Measurements from ENCODE around the gene MAGI3. TPM values are rescaled to one million over a fixed set of nuclear protein-coding genes. Genes with fewer than 3 reads are reported as not detected.

Gene MAGI3
- polyA plus RNA-seq, 2 of the 4 experiments (the other 2 are of a cell fraction) = 3.8 to 7.9 TPM

DNA sequence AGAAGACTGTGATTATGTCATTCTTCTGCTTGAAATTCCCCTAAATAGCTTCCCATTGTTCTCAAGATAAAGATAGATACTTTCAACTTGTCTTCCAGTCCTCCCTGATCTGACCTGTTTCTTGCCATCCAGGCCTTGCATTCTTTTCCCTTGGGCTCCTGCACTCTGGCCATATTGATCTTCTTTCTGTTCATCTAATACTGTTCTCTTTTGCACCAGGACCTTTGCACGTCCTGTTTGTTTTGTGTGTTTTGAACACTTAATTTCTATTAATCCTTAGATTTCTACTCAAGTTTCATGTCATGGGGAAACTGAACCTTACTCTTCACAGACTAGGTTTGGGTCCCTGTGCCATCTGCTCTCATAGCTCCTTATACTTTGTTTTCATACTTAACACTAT lies 65.1 kb downstream of the MAGI3 start (continued):
- no peak for TF ChIP-seq PHF8 (IDR thresholded peaks at IDR 0.05; ENCODE audit: borderline replicate concordance, low read depth)
- no peak for TF ChIP-seq POLR2A (IDR thresholded peaks at IDR 0.05; ENCODE audit: low read length)
- no peak for TF ChIP-seq BHLHE40 (IDR thresholded peaks at IDR 0.05; ENCODE audit: low read depth, low read length)
- no peak for TF ChIP-seq ZNF302 (CRISPR knock-in tag; IDR thresholded peaks at IDR 0.05)
- TF ChIP-seq RAD21 (conservative IDR thresholded peaks at IDR 0.05 in 1 of 2, IDR thresholded peaks at IDR 0.05 in 1 of 2) = no peak
- TF ChIP-seq NFE2L2 (conservative IDR thresholded peaks at IDR 0.05; ENCODE audit: low read length) = no peak
- no peak for TF ChIP-seq GATA3 (IDR thresholded peaks at IDR 0.05; ENCODE audit: borderline replicate concordance)

- H3K9me3 ChIP-seq = 0 out of 3 replicates have a peak, but pooled peaks cover 3% of the 10 kb centered on the region
- H3K4me2 ChIP-seq = peak overlapping the region; percentile 84
- POLR2A ChIA-PET = interaction anchor here (1.0 kb wide), 1 partner anchor 61 kb away, joined by 3 read pairs; no protein-coding TSS in a partner anchor
- CTCF ChIA-PET = no interaction called here
- peak overlapping the region; percentile 81 to 82 for H3K27ac ChIP-seq
- FAIRE-seq (peak; percentile 94), ATAC-seq (peak; percentile 100), DNase-seq (ENCODE audit: low read depth in 1 of 2, low spot score in 1 of 2) (peak; percentile 80 to 93)
- H3K4me3 ChIP-seq = peak overlapping the region; percentile 24; the same call in 1 of the 3 replicates
- WGBS (ENCODE audit: missing lambda C conversion rate) = 0% methylated on average over 2 of the region's 2 CpGs
- TF ChIP-seq JUNB (IDR thresholded peaks at IDR 0.05) (peak; percentile 94), BHLHE40 (IDR thresholded peaks at IDR 0.05; ENCODE audit: low read depth, low read length) (no peak), MAFK (IDR thresholded peaks at IDR 0.05; ENCODE audit: partially characterized antibody) (peak; percentile 76), BCL3 (IDR thresholded peaks at IDR 0.05) (peak; percentile 51; the same call in 1 of the 3 replicates), KDM5A (IDR thresholded peaks at IDR 0.05) (no peak), RCOR1 (IDR thresholded peaks at IDR 0.05; ENCODE audit: low read depth, low read length) (no peak), RAD21 (conservative IDR thresholded peaks at IDR 0.05 in 1 of 2, IDR thresholded peaks at IDR 0.05 in 1 of 2) (peak; percentile 18 to 29; a peak in 2 of 5 replicates), CEBPB (IDR thresholded peaks at IDR 0.05) (0 out of 4 replicates have a peak, but pooled peaks of 1 of the 2 experiments have one; percentile 32), JUN (IDR thresholded peaks at IDR 0.05) (peak; percentile 62 to 70; a peak in 2 of 5 replicates), EP300 (IDR thresholded peaks at IDR 0.05) (peak in 1 of 2 experiments; percentile 60; a peak in 2 of 5 replicates), FOSL2 (IDR thresholded peaks at IDR 0.05) (peak; percentile 95), FOSL2 (CRISPR knock-in tag; IDR thresholded peaks at IDR 0.05) (peak; percentile 97), GATA3 (IDR thresholded peaks at IDR 0.05; ENCODE audit: borderline replicate concordance) (peak; percentile 72; the same call in 1 of the 2 replicates)
- TF ChIP-seq, protein P1, sequence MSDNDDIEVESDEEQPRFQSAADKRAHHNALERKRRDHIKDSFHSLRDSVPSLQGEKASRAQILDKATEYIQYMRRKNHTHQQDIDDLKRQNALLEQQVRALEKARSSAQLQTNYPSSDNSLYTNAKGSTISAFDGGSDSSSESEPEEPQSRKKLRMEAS (IDR thresholded peaks at IDR 0.05) = peak; percentile 20; the same call in 1 of the 2 replicates
- TF ChIP-seq, protein P2, sequence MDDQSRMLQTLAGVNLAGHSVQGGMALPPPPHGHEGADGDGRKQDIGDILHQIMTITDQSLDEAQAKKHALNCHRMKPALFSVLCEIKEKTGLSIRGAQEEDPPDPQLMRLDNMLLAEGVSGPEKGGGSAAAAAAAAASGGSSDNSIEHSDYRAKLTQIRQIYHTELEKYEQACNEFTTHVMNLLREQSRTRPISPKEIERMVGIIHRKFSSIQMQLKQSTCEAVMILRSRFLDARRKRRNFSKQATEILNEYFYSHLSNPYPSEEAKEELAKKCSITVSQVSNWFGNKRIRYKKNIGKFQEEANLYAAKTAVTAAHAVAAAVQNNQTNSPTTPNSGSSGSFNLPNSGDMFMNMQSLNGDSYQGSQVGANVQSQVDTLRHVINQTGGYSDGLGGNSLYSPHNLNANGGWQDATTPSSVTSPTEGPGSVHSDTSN (IDR thresholded peaks at IDR 0.05) = no peak
- peaks cover 39% of the 10 kb centered on the region for H3K4me1 ChIP-seq
These were observed 66.7 kb downstream of the MAGI3 start for GRCh38 chr1:113456967-113457366.

GRCh38 chr1:113459279-113459678 lies 69.0 kb downstream of the MAGI3 start:
- Histone ChIP-seq H3K9me3 (0 out of 3 replicates have a peak, but pooled peaks cover 3% of the 10 kb centered on the region), H3K4me2 (no peak overlapping the region), H3K4me1 (peaks cover 21% of the 10 kb centered on the region), H3K27ac (no peak overlapping the region), H3K4me3 (no peak overlapping the region)
- ChIA-PET CTCF (no interaction called here), POLR2A (no interaction called here)
- ATAC-seq (no peak), FAIRE-seq (no peak), DNase-seq (ENCODE audit: low read depth in 1 of 2, low spot score in 1 of 2) (no peak)
- TF ChIP-seq CBX8 (IDR thresholded peaks at IDR 0.05) (no peak), MYC (IDR thresholded peaks at IDR 0.05; ENCODE audit: borderline replicate concordance, low read length) (no peak), POLR2AphosphoS2 (conservative IDR thresholded peaks at IDR 0.05; ENCODE audit: low read length) (no peak), HEYL (CRISPR knock-in tag; IDR thresholded peaks at IDR 0.05) (no peak), EP300 (IDR thresholded peaks at IDR 0.05) (no peak), ZSCAN20 (CRISPR knock-in tag; IDR thresholded peaks at IDR 0.05) (no peak), RCOR1 (IDR thresholded peaks at IDR 0.05; ENCODE audit: low read depth, low read length) (no peak)

Measured in A549 (cell line).